HG02642 (cell line): ENCODE results near the gene BAK1.
A peak's percentile ranks its signal among the peaks of the same experiment; 100 is the strongest.

Experiments used
- ATAC-seq: cut with Tn5 transposase; IDR thresholded peaks from one replicate; pipeline ENCODE4 v1.9.1; 2021; ENCODE audit warnings: mild to moderate bottlenecking; ENCODE audit not compliant: unreplicated experiment, poor library complexity

The BAK1 gene

DNA sequence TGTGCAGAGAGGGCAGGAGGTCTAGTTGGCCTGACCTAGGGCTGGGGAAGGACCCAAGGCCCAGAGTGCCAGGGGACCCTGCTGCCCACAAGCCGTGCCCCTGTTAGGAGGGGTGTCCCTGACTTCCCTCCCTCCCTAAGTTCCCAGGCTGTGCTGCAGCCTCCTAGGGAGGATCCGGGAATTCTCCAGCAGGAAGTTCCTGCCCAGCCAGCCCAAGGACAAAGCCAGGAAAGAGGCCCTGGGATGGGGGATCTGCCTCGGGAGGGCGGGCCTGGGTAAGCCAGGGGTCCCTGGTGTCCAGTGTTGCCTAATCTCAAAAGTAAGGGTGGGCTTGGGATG lies 9.3 kb upstream of the BAK1 start:
- ATAC-seq = no peak

- ATAC-seq = no peak
These were observed 8.8 kb upstream of the BAK1 start for GRCh38 chr6:33588894-33589293.

DNA sequence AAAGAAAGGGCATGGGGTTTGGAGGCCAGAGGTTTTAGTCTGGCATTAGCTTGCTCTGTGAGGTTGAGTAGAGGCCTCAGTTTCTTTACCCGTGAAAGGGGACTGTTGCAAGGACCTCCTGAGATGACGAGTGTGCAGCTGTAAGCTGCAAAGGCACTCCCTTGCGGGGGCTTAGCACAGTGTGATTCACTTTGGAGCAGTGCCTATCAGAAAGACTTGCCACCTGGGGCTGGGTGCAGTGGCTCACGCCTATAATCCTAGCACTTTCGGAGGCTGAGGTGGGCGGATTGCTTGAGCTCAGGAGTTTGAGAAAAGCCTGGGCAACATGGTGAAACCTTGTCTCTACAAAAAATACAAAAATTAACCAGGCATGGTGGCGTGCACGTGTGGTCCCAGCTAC lies 7.5 kb upstream of the BAK1 start:
- ATAC-seq = no peak

DNA sequence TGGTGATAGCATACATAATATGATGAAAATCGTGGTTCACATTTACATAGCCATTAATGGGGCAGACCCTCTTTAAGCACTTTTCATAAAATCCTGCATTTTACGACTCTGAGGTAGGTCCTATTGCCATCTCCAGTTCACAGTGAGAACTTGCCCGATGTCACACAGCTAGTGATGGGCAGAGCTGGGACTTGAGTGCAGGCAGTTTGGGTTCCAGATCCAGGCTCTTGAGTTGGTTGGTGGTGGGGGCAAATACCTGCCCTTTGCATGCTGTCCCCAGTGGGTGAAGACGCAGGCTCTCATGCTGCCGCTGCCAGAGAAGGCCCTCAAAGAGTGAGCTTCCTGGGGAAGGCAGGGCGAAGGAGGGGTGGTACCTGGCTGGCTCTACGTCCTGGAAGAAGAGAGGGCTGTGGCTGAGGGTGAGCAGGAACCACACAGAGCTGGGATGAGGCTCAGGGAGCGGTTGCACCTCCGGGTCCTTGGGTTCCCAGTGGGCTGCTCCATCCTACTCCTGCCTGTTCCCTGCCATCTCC lies 6.1 kb upstream of the BAK1 start:
- no peak for ATAC-seq

DNA sequence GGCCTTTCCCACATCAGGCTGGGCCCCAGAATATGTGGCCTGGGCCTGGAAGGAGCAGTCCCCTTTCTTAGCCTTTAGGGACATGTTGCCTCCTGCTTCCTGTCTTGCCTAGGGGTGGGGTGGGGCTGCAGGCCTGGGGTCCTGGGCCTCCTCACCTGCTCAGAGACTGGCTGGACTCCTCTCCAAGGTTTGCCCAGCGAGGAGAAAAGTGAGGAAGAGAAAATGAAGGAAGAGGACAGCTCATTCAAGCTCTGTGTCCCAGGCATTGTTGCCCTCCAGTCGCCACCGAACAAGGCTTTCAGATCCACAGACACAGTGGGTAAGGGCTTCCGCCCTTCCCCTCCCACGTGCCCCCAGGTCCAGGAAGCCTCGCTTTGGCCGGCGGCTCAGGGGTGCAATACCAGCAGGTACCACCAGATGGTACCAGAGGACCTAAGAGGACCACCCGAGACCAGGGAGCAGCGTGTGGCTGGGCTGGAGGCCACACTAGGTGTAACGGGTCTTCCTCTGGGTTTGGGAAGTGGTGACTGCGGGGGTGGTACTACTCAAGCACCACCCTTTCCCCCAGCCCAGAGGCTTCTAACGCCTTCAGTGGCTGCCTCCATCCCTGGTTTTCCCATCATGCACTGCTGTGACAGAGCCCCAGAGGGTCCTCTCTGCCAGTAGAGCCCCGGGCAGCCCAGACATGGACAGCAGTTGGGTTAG lies 5.5 kb upstream of the BAK1 start:
- peak; percentile 74 for ATAC-seq

- ATAC-seq = no peak
These were observed 4.8 kb upstream of the BAK1 start for GRCh38 chr6:33584700-33585402.

- no peak for ATAC-seq
These were observed 3.6 kb upstream of the BAK1 start for GRCh38 chr6:33583591-33584155.

DNA sequence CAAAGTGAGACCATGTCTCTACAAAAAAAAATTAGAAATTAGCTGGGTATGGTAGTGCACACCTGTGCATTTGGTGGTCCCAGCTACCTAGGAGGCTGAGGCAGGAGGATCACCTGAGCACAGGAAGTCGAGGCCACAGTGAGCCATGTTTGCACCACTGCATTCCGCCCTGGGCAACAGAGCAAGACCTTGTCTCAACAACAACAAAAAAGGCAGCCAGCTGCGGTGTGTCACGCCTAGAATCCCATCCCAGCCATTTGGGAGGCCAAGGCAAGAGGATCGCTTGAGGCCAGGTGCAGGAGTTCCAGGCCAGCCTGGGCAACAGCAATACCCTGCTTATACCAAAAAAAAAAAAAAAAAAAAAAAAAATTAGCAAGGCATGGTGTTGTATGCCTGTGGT lies 1.1 kb upstream of the BAK1 start:
- no peak for ATAC-seq

DNA sequence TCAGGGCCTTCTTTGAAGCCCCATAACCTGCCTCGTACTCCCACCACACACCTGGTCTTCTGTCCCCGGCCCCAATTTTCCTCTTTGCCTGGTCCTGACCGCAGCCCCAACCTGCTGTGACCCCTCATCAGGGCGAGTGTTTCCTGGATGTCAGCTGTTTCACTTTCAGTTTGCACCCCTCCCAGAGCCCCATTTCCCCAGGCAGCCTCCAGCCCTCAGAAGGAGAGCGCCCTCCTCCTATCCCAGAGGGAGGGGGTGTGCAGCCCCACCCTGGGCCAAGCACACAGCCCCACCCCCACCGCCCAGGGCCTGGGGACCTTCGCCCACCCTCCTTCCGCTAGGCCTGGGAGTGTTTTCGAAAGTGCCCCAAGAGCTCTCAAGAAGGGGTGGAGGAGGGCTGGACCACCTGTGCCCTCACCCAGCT lies 1.5 kb downstream of the BAK1 start:
- no peak for ATAC-seq

- no peak for ATAC-seq
These were observed 1.9 kb downstream of the BAK1 start for GRCh38 chr6:33578164-33578563.

GRCh38 chr6:33577718-33578117 lies 2.4 kb downstream of the BAK1 start:
- ATAC-seq = no peak

GRCh38 chr6:33577106-33577535 lies 3.0 kb downstream of the BAK1 start:
- ATAC-seq = no peak

DNA sequence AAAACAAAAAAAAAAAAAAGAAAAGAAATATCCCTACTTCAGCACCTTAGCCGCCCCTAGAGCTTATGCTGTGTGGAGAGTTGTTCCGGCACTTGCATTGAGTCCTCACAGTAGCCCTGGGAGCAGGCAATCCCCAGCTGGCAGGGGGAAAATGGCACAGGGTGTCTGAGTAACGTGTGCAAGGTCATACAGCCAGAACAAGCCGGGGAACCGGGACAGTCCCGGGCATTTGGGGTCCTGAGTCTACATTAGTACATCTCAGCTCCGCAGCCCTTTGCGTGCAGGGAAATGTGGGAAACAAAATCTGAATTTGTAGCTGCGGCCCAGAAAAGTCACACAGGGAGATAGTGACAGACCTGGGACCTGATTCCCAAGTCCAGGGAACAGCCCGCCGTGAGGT lies 3.4 kb downstream of the BAK1 start:
- no peak for ATAC-seq

DNA sequence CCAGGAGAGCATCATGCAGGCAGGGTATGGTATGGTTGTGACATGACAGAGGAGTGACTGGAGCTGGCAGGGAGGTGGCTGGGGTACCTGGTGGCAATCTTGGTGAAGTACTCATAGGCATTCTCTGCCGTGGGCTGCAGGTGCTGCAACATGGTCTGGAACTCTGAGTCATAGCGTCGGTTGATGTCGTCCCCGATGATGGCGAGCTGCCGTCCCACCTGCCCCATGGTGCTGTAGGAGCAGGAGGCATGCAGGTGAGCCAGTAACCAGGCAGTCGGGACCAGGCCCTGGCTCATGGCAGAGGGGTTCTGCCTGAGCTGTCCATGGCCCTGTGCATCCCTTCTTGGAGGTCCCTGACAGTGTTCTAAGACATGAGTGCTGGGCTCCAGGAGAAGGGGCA lies 4.9 kb downstream of the BAK1 start:
- ATAC-seq = no peak

- peak; percentile 1 for ATAC-seq
These were observed 8.3 kb downstream of the BAK1 start for GRCh38 chr6:33571637-33572316.

DNA sequence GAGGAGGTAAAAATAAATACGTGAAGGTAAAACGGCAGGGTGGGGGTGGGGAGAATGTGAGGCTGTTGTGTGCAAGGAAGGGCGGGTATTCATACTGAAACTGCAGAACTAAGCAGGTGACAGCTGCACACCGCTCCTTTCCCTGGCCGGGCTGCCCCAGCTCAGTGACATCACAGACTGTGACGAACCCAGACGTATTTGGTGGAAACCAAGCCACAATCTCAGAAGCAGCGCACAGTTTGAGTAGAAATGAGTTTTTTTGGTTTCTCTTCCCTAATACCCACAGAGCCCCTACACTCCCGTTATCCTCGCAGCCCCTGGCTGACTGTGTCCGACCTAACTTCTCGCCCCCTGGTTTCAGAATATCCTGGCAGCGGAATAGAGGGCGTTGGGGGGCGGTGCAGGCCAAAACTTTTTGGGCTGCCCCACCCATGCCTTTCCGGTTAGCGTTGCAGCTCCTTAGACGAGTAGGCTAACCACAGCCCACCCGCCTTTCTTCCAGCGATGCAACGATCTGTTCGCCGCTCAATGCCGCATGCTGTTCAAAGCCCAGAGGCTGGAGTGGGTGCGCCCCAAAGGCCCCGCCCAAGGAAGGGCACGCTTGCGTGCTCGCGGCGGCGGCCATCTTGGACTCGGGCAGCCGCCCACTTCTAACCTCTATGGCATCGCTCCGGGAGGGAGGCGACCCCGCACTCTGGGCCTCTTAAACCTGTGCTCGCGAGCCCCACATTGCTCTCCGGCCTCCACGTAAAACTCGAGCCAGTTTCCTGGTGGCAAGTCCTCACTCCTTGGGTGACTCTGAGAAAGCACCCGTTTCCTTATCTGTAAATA lies 9.1 kb downstream of the BAK1 start:
- peak; percentile 80 for ATAC-seq

DNA sequence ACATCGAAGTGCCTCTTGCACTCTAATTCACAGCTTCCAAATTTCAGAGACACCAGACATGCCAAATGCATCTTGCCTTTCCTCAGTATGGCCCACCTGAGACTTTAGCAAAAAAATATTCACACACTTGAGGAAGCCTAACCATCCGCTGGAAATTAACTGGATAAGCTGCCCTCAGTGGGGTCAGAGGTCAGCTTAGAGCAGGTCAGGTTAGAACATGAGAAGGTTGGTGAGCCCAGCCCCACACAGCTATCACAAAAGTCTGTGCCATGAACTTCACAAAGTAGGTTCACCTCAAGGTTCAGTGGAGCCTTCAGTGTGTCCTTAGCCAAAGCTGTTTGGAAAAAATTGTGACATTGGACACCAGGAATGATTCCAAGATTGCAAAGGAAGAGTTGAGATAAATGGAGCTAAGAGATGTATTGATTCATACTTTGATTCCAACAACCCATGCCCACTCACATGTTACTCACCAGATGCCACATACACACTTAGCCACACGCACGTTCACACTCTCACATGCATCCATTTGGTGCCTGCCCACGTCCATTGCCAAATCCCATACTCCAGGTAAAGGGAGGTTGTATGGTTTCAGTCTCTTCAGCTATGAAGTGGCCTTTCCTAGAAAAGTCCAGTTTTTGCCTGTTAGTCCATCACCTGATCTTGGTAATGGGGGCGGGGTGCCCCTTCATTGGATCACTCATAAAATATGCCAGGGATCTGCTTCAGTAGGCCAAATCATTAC lies 11.1 kb downstream of the BAK1 start:
- ATAC-seq = no peak

GRCh38 chr6:33567836-33568235 lies 12.2 kb downstream of the BAK1 start:
- no peak for ATAC-seq
